Activated T-cell treated with anti-CD3 and anti-CD28 coated beads, Interleukin-2, amount 50 U/mL, for 4 hours (primary cell): ENCODE results near the gene COL5A3. TPM values are rescaled to one million over a fixed set of nuclear protein-coding genes. Genes with fewer than 3 reads are reported as not detected.
"Not testable (repeated sequence)": the region's sequence is repeated elsewhere in the genome, so short reads cannot be mapped to it uniquely, and the experiment has no call there.

Experiments
- ATAC-seq, 2 donors: fragments of 200-7000 bp; cut with Tn5 transposase; one replicate each; pipeline ENCODE4 v1.10.0; 2021
- DNase-seq: peaks from one replicate; pipeline ENCODE4 v3.0.0-alpha.2; 2020
- H3K27me3 Mint-ChIP-seq: one replicate; pipeline ENCODE4 v1.8.0; 2021; ENCODE audit warnings: low read depth, mixed read lengths
- H3K36me3 Mint-ChIP-seq: one replicate; pipeline ENCODE4 v1.8.0; 2022; ENCODE audit warnings: mixed read lengths; ENCODE audit not compliant: insufficient read depth
- H3K4me1 Mint-ChIP-seq: one replicate; pipeline ENCODE4 v1.8.0; 2021; ENCODE audit warnings: low read depth, mixed read lengths
- H3K4me3 Mint-ChIP-seq: one replicate; pipeline ENCODE4 v1.8.0; 2021; ENCODE audit warnings: mild to moderate bottlenecking, moderate library complexity, mixed read lengths
- H3K9me3 Mint-ChIP-seq: one replicate; pipeline ENCODE4 v1.8.0; 2021; ENCODE audit warnings: mixed read lengths
- total RNA-seq, 3 donors: library from RNA; stranded (reverse); gene quantifications; one replicate each; pipeline ENCODE4 v1.2.1, GENCODE V29; 2021

The COL5A3 gene
- total RNA-seq, 3 donors from 2014 or later: 0.46 to 2.8 (median 2.3) TPM

DNA sequence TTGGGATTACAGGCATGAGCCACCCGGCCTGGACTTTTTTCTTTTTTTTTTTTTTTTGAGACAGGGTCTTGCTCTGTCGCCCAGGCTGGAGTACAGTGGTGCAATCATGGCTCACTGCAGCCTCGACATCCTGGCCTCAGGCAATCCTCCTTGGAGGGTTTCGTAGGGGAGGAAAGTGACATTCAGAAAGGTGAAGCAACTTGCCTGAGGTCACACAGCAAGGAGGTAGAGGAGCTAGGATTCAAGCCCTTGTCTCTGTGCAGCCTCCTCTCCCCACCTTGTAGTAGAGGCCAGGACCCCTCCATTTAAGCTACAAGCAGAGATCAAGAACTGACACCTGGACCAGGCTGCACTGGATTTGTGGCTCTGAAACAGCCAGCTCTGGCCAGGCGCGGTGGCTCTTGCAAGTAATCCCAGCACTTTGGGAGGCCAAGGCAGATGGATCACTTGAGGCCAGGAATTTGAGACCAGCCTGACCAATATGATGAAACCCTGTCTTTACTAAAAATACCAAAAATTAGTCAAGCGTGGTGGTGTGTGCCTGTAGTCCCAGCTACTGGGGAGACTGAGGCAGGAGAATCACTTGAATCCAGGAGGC lies 63.7 kb downstream of the COL5A3 start:
- not testable (repeated sequence) for H3K9me3 Mint-ChIP-seq, H3K4me3 Mint-ChIP-seq, H3K36me3 Mint-ChIP-seq, ATAC-seq, H3K4me1 Mint-ChIP-seq, DNase-seq
- H3K27me3 Mint-ChIP-seq: peaks cover 12% of the 10 kb centered on the region

- Mint-ChIP-seq H3K4me1 (peaks cover 3% of the 10 kb centered on the region), H3K9me3 (peaks cover 16% of the 10 kb centered on the region), H3K27me3 (peaks cover 17% of the 10 kb centered on the region), H3K36me3 (peaks cover 1% of the 10 kb centered on the region), H3K4me3 (no peak overlapping the region)
- ATAC-seq (no peak), DNase-seq (no peak)
Measured at GRCh38 chr19:9945319-9945966, 64.9 kb downstream of the COL5A3 start.

GRCh38 chr19:9943744-9944143 lies 66.6 kb downstream of the COL5A3 start:
- Mint-ChIP-seq H3K27me3 (peaks cover 24% of the 10 kb centered on the region), H3K4me3 (no peak overlapping the region), H3K36me3 (peaks cover 1% of the 10 kb centered on the region), H3K4me1 (peaks cover 3% of the 10 kb centered on the region), H3K9me3 (peaks cover 16% of the 10 kb centered on the region)
- no peak for DNase-seq
- no peak for ATAC-seq

DNA sequence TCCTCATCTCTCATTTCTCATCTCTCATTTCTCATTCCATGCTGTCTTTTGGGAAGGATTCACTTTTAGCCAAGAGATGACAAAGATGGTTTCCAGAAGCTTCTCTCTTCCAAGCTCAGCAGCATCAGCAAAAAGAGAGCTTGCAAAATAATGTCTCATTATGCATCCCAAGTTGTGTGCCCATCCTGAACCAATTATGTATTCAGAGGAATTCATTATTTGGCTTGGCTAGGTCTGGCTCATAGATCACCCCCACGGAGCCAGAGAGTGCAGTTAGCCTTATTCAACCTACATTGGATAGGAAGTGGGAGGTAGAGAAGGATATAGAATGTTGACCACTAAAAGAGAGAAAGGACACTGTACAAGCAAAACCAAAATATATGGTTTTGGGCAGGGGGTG lies 68.6 kb downstream of the COL5A3 start:
- H3K4me3 Mint-ChIP-seq: no peak overlapping the region
- H3K4me1 Mint-ChIP-seq: peaks cover 8% of the 10 kb centered on the region
- peaks cover 16% of the 10 kb centered on the region for H3K9me3 Mint-ChIP-seq
- peaks cover 36% of the 10 kb centered on the region for H3K27me3 Mint-ChIP-seq
- peaks cover 1% of the 10 kb centered on the region for H3K36me3 Mint-ChIP-seq
- ATAC-seq (no peak), DNase-seq (no peak)

DNA sequence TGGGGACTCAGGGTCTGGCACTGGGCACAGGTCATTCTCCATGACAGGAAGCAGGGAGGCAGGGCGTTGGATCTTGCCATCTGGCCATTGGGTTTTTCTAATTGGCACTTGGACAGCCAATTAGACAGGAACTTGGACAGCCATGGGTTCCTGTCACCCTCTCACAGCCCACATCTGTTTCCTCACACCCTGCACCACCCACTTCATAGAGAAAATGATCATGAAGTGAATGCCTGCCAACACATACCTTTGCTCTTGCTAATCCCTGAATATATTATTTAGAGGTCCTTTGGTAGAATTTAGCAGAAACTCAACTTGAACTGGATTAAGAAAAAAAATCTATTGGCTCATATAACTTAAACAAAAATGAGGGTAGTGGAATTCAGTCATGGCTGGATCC lies 69.1 kb downstream of the COL5A3 start:
- ATAC-seq (no peak), DNase-seq (no peak)
- Mint-ChIP-seq H3K9me3 (peaks cover 16% of the 10 kb centered on the region), H3K36me3 (peaks cover 1% of the 10 kb centered on the region), H3K4me3 (no peak overlapping the region), H3K4me1 (peaks cover 9% of the 10 kb centered on the region), H3K27me3 (peaks cover 36% of the 10 kb centered on the region)

- H3K36me3 Mint-ChIP-seq: peaks cover 1% of the 10 kb centered on the region
- peaks cover 9% of the 10 kb centered on the region for H3K4me1 Mint-ChIP-seq
- DNase-seq: no peak
- ATAC-seq: no peak
- peaks cover 37% of the 10 kb centered on the region for H3K27me3 Mint-ChIP-seq
- no peak overlapping the region for H3K4me3 Mint-ChIP-seq
- peaks cover 16% of the 10 kb centered on the region for H3K9me3 Mint-ChIP-seq
Measured at GRCh38 chr19:9940778-9941177, 69.5 kb downstream of the COL5A3 start.

GRCh38 chr19:9939301-9939913 lies 70.9 kb downstream of the COL5A3 start:
- no peak overlapping the region for H3K4me3 Mint-ChIP-seq
- ATAC-seq (no peak), DNase-seq (no peak)
- H3K4me1 Mint-ChIP-seq: peaks cover 20% of the 10 kb centered on the region
- H3K9me3 Mint-ChIP-seq: peaks cover 16% of the 10 kb centered on the region
- peaks cover 1% of the 10 kb centered on the region for H3K36me3 Mint-ChIP-seq
- H3K27me3 Mint-ChIP-seq: peaks cover 51% of the 10 kb centered on the region

GRCh38 chr19:9937001-9937411 lies 73.3 kb downstream of the COL5A3 start:
- Mint-ChIP-seq H3K9me3 (peaks cover 12% of the 10 kb centered on the region), H3K27me3 (peaks cover 61% of the 10 kb centered on the region), H3K4me3 (peak overlapping the region; percentile 68), H3K36me3 (peaks cover 1% of the 10 kb centered on the region), H3K4me1 (peaks cover 20% of the 10 kb centered on the region)
- ATAC-seq (no peak), DNase-seq (no peak)

GRCh38 chr19:9936326-9937000 lies 73.8 kb downstream of the COL5A3 start, which contains the start of gene OLFM2:
Gene OLFM2, minus strand, starts transcription at chr19:9936515. Its CDS starts 149 bp downstream, at chr19:9936366.
- peaks cover 61% of the 10 kb centered on the region for H3K27me3 Mint-ChIP-seq
- ATAC-seq (peak in 1 of 2 donors; percentile 15), DNase-seq (peak; percentile 27)
- H3K4me3 Mint-ChIP-seq: peak within 1 kb of the TSS; percentile 70
- H3K36me3 Mint-ChIP-seq: no peaks in the 10 kb centered on the region
- H3K9me3 Mint-ChIP-seq: peaks cover 7% of the 10 kb centered on the region
- peaks cover 20% of the 10 kb centered on the region for H3K4me1 Mint-ChIP-seq

- H3K4me3 Mint-ChIP-seq: peak overlapping the region; percentile 70
- peaks cover 59% of the 10 kb centered on the region for H3K27me3 Mint-ChIP-seq
- no peaks in the 10 kb centered on the region for H3K9me3 Mint-ChIP-seq
- DNase-seq: no peak
- no peaks in the 10 kb centered on the region for H3K36me3 Mint-ChIP-seq
- ATAC-seq: no peak
- peaks cover 23% of the 10 kb centered on the region for H3K4me1 Mint-ChIP-seq
Measured at GRCh38 chr19:9935506-9936325, 74.6 kb downstream of the COL5A3 start.

- no peaks in the 10 kb centered on the region for H3K9me3 Mint-ChIP-seq
- DNase-seq (peak; percentile 82), ATAC-seq (peak; percentile 67 to 77)
- peaks cover 54% of the 10 kb centered on the region for H3K27me3 Mint-ChIP-seq
- H3K4me3 Mint-ChIP-seq: no peak overlapping the region
- peaks cover 23% of the 10 kb centered on the region for H3K4me1 Mint-ChIP-seq
- no peaks in the 10 kb centered on the region for H3K36me3 Mint-ChIP-seq
Measured at GRCh38 chr19:9934132-9934950, 76.0 kb downstream of the COL5A3 start.

DNA sequence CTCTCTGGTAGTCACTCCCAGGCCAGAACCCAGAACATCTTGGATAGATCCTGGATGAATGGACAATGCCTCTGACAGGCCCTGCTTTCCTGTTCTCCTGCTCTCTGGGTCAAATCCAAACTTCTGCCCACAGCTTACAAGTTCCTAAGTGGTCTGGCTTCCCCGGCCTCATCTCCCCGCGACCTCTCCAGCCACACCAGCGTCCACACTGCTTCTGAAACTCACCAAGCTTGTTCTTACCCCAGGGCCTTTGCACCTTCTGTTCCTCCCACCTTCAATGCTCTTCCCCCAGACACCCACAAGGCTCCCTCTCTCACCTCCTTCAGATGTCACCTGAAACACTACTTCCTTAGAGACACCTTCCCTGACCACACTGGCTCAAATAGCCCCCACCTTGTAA lies 77.5 kb downstream of the COL5A3 start:
- DNase-seq (no peak), ATAC-seq (no peak)
- no peaks in the 10 kb centered on the region for H3K36me3 Mint-ChIP-seq
- no peak overlapping the region for H3K4me3 Mint-ChIP-seq
- peaks cover 23% of the 10 kb centered on the region for H3K4me1 Mint-ChIP-seq
- no peaks in the 10 kb centered on the region for H3K9me3 Mint-ChIP-seq
- H3K27me3 Mint-ChIP-seq: peaks cover 56% of the 10 kb centered on the region

- Mint-ChIP-seq H3K4me3 (no peak overlapping the region), H3K9me3 (no peaks in the 10 kb centered on the region), H3K4me1 (peaks cover 17% of the 10 kb centered on the region), H3K27me3 (peaks cover 46% of the 10 kb centered on the region), H3K36me3 (no peaks in the 10 kb centered on the region)
- no peak for ATAC-seq
- no peak for DNase-seq
Measured at GRCh38 chr19:9931629-9932028, 78.7 kb downstream of the COL5A3 start.
